ENCODE data around the gene ZBTB18. TPM values are rescaled to one million over a fixed set of nuclear protein-coding genes. Genes with fewer than 3 reads are reported as not detected.

ZBTB18 gene
- total RNA-seq, 6 donors from 2014 or later, result 14.8 to 29.7 (median 20.4) TPM

DNA sequence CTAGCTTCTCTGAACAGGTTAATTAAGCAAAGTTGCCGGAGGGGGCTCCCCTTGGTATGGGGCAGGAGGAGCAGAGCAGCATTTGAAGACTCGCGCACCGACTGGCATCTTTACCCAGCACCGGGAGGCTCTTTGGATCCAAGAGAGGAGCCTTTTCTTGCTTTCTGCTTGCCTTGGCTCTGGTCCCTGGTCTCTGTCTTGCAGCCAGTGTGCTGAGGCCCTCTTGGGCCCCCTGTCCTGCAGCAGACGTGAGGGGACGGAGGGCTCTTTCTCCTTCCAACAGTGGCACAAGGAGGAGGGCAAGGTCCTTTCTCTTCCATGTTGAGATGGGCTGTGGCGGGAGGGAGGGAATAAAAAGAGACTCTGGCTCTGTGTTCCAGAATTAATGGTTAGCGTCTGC is 45.6 kb downstream of the ZBTB18 start:
- TF ChIP-seq EP300 (IDR thresholded peaks at IDR 0.05) (no peak), POLR2AphosphoS5 (IDR thresholded peaks at IDR 0.05) (no peak), POLR2A (IDR thresholded peaks at IDR 0.05) (no peak)
- TF ChIP-seq, protein P1, sequence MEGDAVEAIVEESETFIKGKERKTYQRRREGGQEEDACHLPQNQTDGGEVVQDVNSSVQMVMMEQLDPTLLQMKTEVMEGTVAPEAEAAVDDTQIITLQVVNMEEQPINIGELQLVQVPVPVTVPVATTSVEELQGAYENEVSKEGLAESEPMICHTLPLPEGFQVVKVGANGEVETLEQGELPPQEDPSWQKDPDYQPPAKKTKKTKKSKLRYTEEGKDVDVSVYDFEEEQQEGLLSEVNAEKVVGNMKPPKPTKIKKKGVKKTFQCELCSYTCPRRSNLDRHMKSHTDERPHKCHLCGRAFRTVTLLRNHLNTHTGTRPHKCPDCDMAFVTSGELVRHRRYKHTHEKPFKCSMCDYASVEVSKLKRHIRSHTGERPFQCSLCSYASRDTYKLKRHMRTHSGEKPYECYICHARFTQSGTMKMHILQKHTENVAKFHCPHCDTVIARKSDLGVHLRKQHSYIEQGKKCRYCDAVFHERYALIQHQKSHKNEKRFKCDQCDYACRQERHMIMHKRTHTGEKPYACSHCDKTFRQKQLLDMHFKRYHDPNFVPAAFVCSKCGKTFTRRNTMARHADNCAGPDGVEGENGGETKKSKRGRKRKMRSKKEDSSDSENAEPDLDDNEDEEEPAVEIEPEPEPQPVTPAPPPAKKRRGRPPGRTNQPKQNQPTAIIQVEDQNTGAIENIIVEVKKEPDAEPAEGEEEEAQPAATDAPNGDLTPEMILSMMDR (IDR thresholded peaks at IDR 0.05), result no peak
- no peaks in the 10 kb centered on the region for H3K27me3 ChIP-seq
- DNase-seq (no peak), ATAC-seq (ENCODE audit: low FRiP score in 2 of 2) (no peak)
- H3K4me1 ChIP-seq, result peaks cover 0 to 7% (median 2%) of the 10 kb centered on the region in 4 donors
- no peak overlapping the region for H3K4me3 ChIP-seq
- no peaks in the 10 kb centered on the region for H3K36me3 ChIP-seq
- H3K9me3 ChIP-seq, result no peaks in the 10 kb centered on the region
- 88 to 97% methylated on average over 9 of the region's 9 CpGs for WGBS, 2 donors
- no peak overlapping the region for H3K27ac ChIP-seq

DNA sequence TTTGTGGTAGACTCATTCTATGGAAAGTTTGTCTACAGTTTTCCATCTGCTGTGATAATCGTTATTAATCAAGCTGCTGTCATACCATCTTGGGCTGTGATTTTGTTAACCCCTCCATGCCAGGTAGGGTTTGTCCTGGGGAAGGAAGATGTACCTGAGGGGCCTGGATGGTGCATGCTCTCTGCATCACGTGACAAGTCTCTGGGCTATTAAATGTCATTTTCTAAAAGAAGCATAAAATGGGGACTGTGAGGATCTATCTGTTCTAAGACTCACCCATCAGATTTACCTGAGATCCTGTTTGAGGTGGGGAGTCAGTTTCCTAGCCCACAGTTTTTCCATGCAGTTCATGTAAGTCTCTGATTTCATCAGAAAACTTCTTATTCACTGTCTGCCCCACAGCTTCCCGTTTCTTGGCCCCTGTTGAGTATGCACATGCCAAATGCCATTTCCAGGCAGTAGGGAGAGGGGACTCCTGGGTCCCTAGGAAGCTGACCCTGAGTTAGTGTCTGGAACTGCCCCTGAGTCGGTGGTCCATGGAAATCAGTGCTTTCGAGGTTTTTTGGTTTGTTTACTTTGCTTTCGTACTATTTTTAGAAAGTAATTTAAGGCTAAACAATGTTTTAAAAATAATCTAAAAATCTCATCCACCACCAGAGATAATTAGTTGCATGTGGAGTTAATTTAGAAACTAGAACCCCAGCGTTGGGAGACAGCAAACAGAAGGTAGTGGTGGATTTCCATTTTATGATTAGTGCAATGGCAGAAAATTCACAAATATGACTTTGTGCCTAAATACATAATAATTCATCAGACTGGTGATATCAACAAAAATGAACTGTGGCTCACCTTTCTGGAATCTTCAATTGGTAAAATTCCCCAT is 46.7 kb downstream of the ZBTB18 start:
- DNase-seq, result no peak
- no peak for ATAC-seq (ENCODE audit: low FRiP score in 2 of 2)
- H3K27me3 ChIP-seq, result no peaks in the 10 kb centered on the region
- no peak overlapping the region for H3K4me3 ChIP-seq
- no peak overlapping the region for H3K27ac ChIP-seq
- peaks cover 0 to 7% (median 2%) of the 10 kb centered on the region in 4 donors for H3K4me1 ChIP-seq
- TF ChIP-seq POLR2AphosphoS5 (IDR thresholded peaks at IDR 0.05) (no peak), POLR2A (IDR thresholded peaks at IDR 0.05) (no peak), EP300 (IDR thresholded peaks at IDR 0.05) (no peak)
- TF ChIP-seq, protein P1 (IDR thresholded peaks at IDR 0.05), result no peak
- no peaks in the 10 kb centered on the region for H3K9me3 ChIP-seq
- no peaks in the 10 kb centered on the region for H3K36me3 ChIP-seq
- 58 to 59% methylated on average over 7 of the region's 7 CpGs for WGBS, 2 donors

DNA sequence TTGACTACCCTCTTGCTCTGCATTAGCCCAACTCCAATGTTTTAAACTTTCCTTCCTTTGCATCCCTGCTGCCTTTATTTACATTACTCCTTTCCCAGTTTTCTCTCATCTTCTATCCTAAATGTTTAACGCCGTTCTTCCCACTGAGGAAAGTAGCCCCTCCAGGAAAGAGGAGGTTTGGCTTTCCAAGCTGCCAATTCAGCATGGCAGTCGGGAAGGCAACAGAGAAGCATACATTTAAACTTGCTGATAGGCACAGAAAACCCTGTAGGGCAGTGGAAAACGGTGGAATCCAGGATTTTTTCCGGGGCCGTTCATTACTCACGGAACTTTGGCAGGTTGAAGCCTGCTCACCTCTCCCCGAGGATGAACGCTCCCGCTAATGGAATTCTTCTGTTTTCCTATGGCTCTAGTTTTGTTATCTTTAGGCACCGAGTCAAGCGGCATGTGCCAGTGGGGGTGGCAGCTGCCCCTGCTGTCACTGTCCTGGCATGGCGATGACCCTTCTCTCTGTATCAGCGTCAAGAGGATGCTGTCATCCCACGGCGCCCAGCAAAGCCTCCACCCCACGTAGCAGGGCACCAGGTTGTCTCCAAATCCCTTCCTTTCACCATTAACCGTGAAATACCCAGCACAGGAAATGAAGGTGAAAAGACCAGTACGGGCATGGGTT is 48.3 kb downstream of the ZBTB18 start:
- TF ChIP-seq POLR2A (IDR thresholded peaks at IDR 0.05), result no peak
- TF ChIP-seq, protein P1 (IDR thresholded peaks at IDR 0.05), result no peak
- TF ChIP-seq EP300 (IDR thresholded peaks at IDR 0.05), result no peak
- TF ChIP-seq POLR2AphosphoS5 (IDR thresholded peaks at IDR 0.05), result no peak
- Histone ChIP-seq H3K9me3 (no peaks in the 10 kb centered on the region), H3K36me3 (no peaks in the 10 kb centered on the region), H3K27ac (no peak overlapping the region), H3K4me3 (no peak overlapping the region), H3K27me3 (no peaks in the 10 kb centered on the region), H3K4me1 (peaks cover 0 to 7% (median 2%) of the 10 kb centered on the region in 4 donors)
- 64 to 71% methylated on average over 19 of the region's 19 CpGs for WGBS, 2 donors
- ATAC-seq (ENCODE audit: low FRiP score in 2 of 2) (no peak), DNase-seq (no peak)

DNA sequence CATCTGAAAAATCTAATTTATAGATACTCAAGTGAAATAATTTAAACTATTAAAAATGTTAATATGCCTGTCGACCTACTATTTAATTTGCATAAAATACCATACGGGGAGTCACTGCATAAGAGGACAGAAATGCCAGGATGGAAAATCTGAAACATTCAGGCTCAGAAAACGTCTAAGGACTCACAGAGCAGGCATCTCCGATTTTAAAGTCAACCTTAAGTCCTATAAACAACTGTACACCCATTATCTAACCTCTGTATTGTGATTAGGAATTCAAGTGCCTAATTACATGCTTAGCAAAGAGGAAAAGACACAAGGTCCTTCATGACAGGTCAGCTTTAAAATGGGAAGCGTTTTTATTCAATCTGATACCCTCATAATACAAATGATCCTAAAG is 49.2 kb downstream of the ZBTB18 start:
- H3K4me1 ChIP-seq, result peaks cover 0 to 7% (median 2%) of the 10 kb centered on the region in 4 donors
- DNase-seq (no peak), ATAC-seq (ENCODE audit: low FRiP score in 2 of 2) (no peak)
- H3K27me3 ChIP-seq, result no peaks in the 10 kb centered on the region
- no peak overlapping the region for H3K27ac ChIP-seq
- 60 to 63% methylated on average over 5 of the region's 5 CpGs for WGBS, 2 donors
- H3K4me3 ChIP-seq, result no peak overlapping the region
- no peaks in the 10 kb centered on the region for H3K36me3 ChIP-seq
- no peak for TF ChIP-seq POLR2A (IDR thresholded peaks at IDR 0.05)
- TF ChIP-seq POLR2AphosphoS5 (IDR thresholded peaks at IDR 0.05), result no peak
- TF ChIP-seq EP300 (IDR thresholded peaks at IDR 0.05), result no peak
- TF ChIP-seq, protein P1 (IDR thresholded peaks at IDR 0.05), result no peak
- no peaks in the 10 kb centered on the region for H3K9me3 ChIP-seq

Data from upper lobe of left lung (tissue), 6 donors.